Glutamatergic neuron (in vitro differentiated cells): Measurements from ENCODE around the gene KRT37. TPM values are rescaled to one million over a fixed set of nuclear protein-coding genes. Genes with fewer than 3 reads are reported as not detected.

Experiments used
- DNase-seq: peaks from one replicate; pipeline ENCODE4 v3.0.0; 2022
- H3K27ac Mint-ChIP-seq: one replicate; pipeline ENCODE4 v1.8.0; 2020; ENCODE audit warnings: mild to moderate bottlenecking, mixed read lengths, inconsistent platforms; ENCODE audit not compliant: unreplicated experiment
- H3K27me3 Mint-ChIP-seq: one replicate; pipeline ENCODE4 v1.8.0; 2020; ENCODE audit warnings: mild to moderate bottlenecking, moderate library complexity, mixed read lengths, inconsistent platforms; ENCODE audit not compliant: unreplicated experiment
- H3K36me3 Mint-ChIP-seq: one replicate; pipeline ENCODE4 v1.8.0; 2020; ENCODE audit warnings: mild to moderate bottlenecking, mixed read lengths, inconsistent platforms; ENCODE audit not compliant: unreplicated experiment
- H3K4me1 Mint-ChIP-seq: one replicate; pipeline ENCODE4 v1.8.0; 2020; ENCODE audit warnings: mild to moderate bottlenecking, low read depth, mixed read lengths, inconsistent platforms; ENCODE audit not compliant: unreplicated experiment
- H3K4me3 Mint-ChIP-seq: one replicate; pipeline ENCODE4 v1.8.0; 2020; ENCODE audit warnings: mild to moderate bottlenecking, mixed read lengths, inconsistent platforms; ENCODE audit not compliant: unreplicated experiment
- H3K9me3 Mint-ChIP-seq: one replicate; pipeline ENCODE4 v1.8.0; 2020; ENCODE audit warnings: mild to moderate bottlenecking, moderate library complexity, mixed read lengths, inconsistent platforms; ENCODE audit not compliant: unreplicated experiment
- CTCF ChIP-seq: fragments of 200-600 bp; sonication (generic); IDR thresholded peaks from one replicate; pipeline ENCODE4 v1.5.0; 2021; ENCODE audit not compliant: partially characterized antibody, unreplicated experiment
- total RNA-seq: library from RNA; stranded (reverse); fragmentation: NEBNext Ultra II Directional; extraction: Animal tissue kit (Norgen Biotek cat#: 25700); gene quantifications from one replicate; pipeline ENCODE4 v1.2.1, GENCODE V29; 2021; ENCODE audit not compliant: unreplicated experiment

The KRT37 gene
- total RNA-seq, 1 donor from 2014 or later = not detected

GRCh38 chr17:41392278-41392677 lies 32.1 kb downstream of the KRT37 start:
- no peaks in the 10 kb centered on the region for H3K4me1 Mint-ChIP-seq
- peaks cover 4% of the 10 kb centered on the region for H3K9me3 Mint-ChIP-seq
- no peak for DNase-seq
- H3K4me3 Mint-ChIP-seq = no peak overlapping the region
- peaks cover 5% of the 10 kb centered on the region for H3K27me3 Mint-ChIP-seq
- no peaks in the 10 kb centered on the region for H3K36me3 Mint-ChIP-seq
- TF ChIP-seq CTCF = no peak
- H3K27ac Mint-ChIP-seq = no peak overlapping the region

- no peak for TF ChIP-seq CTCF
- no peak overlapping the region for H3K27ac Mint-ChIP-seq
- H3K36me3 Mint-ChIP-seq = peaks cover 3% of the 10 kb centered on the region
- H3K27me3 Mint-ChIP-seq = peaks cover 5% of the 10 kb centered on the region
- H3K4me3 Mint-ChIP-seq = no peak overlapping the region
- DNase-seq = no peak
- H3K9me3 Mint-ChIP-seq = peaks cover 6% of the 10 kb centered on the region
- H3K4me1 Mint-ChIP-seq = no peaks in the 10 kb centered on the region
These were observed 32.9 kb downstream of the KRT37 start for GRCh38 chr17:41391535-41391934.

- Mint-ChIP-seq H3K36me3 (peaks cover 8% of the 10 kb centered on the region), H3K27me3 (peaks cover 2% of the 10 kb centered on the region), H3K4me1 (no peaks in the 10 kb centered on the region), H3K4me3 (no peak overlapping the region), H3K27ac (no peak overlapping the region), H3K9me3 (peaks cover 6% of the 10 kb centered on the region)
- DNase-seq = no peak
- TF ChIP-seq CTCF = no peak
These were observed 33.9 kb downstream of the KRT37 start for GRCh38 chr17:41390411-41390938.

- DNase-seq = no peak
- Mint-ChIP-seq H3K9me3 (peaks cover 4% of the 10 kb centered on the region), H3K27me3 (no peaks in the 10 kb centered on the region), H3K36me3 (peaks cover 8% of the 10 kb centered on the region), H3K4me1 (no peaks in the 10 kb centered on the region), H3K4me3 (no peak overlapping the region), H3K27ac (no peak overlapping the region)
- no peak for TF ChIP-seq CTCF
These were observed 36.7 kb downstream of the KRT37 start for GRCh38 chr17:41387670-41388069.

- Mint-ChIP-seq H3K27ac (no peak overlapping the region), H3K36me3 (peaks cover 8% of the 10 kb centered on the region), H3K27me3 (no peaks in the 10 kb centered on the region), H3K4me1 (no peaks in the 10 kb centered on the region), H3K9me3 (peaks cover 4% of the 10 kb centered on the region), H3K4me3 (no peak overlapping the region)
- TF ChIP-seq CTCF = no peak
- DNase-seq = no peak
These were observed 38.2 kb downstream of the KRT37 start for GRCh38 chr17:41386227-41386626.
